Immature natural killer cell (primary cell): ENCODE data around the gene NIN. TPM values are rescaled to one million over a fixed set of nuclear protein-coding genes. Genes with fewer than 3 reads are reported as not detected.

ENCODE experiments used
- DNase-seq, 3 donors: peaks; one replicate each; pipeline ENCODE4 v3.0.0; 2022; ENCODE audit warnings: mixed read lengths in 1 of 3
- H3K27ac Mint-ChIP-seq, 6 donors: one replicate each; pipeline ENCODE4 v1.8.0; 2020; ENCODE audit warnings: mixed read lengths in 6 of 6, mild to moderate bottlenecking in 5 of 6, inconsistent platforms in 4 of 6, moderate library complexity in 3 of 6
- H3K27me3 Mint-ChIP-seq, 3 donors: one replicate each; pipeline ENCODE4 v1.8.0; 2020 to 2021; ENCODE audit warnings: low read depth in 3 of 3, mild to moderate bottlenecking in 3 of 3, mixed read lengths in 3 of 3, moderate library complexity in 3 of 3, inconsistent platforms in 1 of 3
- H3K36me3 Mint-ChIP-seq, 3 donors: one replicate each; pipeline ENCODE4 v1.8.0; 2020; ENCODE audit warnings: mixed read lengths in 3 of 3, inconsistent platforms in 2 of 3, mild to moderate bottlenecking in 2 of 3
- H3K4me1 Mint-ChIP-seq, 2 donors: one replicate each; pipeline ENCODE4 v1.8.0; 2020; ENCODE audit warnings: inconsistent platforms in 2 of 2, mild to moderate bottlenecking in 2 of 2, mixed read lengths in 2 of 2, moderate library complexity in 1 of 2
- H3K4me3 Mint-ChIP-seq, 5 donors: one replicate each; pipeline ENCODE4 v1.8.0; 2020; ENCODE audit warnings: mild to moderate bottlenecking in 5 of 5, mixed read lengths in 5 of 5, inconsistent platforms in 3 of 5, moderate library complexity in 3 of 5
- H3K9me3 Mint-ChIP-seq, 6 donors: one replicate each; pipeline ENCODE4 v1.8.0; 2020; ENCODE audit warnings: mild to moderate bottlenecking in 6 of 6, mixed read lengths in 6 of 6, inconsistent platforms in 4 of 6, moderate library complexity in 3 of 6
- polyA plus RNA-seq, 3 donors: library from polyadenylated mRNA; unstranded; fragments of 300-500 nt; fragmentation: Illumina TruSeq; gene quantifications; one replicate each; pipeline ENCODE4 v1.2.3, GENCODE V29; 2021

NIN gene
- polyA plus RNA-seq, 3 donors from 2014 or later: 8.4 to 43.3 (median 9.7) TPM

GRCh38 chr14:50832935-50833630, 2.1 kb upstream of the NIN start:
- H3K27ac Mint-ChIP-seq: peak overlapping the region in 1 of 6 donors; percentile 94
- H3K36me3 Mint-ChIP-seq: no peaks in the 10 kb centered on the region
- no peaks in the 10 kb centered on the region for H3K9me3 Mint-ChIP-seq
- H3K27me3 Mint-ChIP-seq: peaks cover 0 to 11% (median 3%) of the 10 kb centered on the region in 3 donors
- peak overlapping the region in 2 of 5 donors; percentile 18 to 92 for H3K4me3 Mint-ChIP-seq
- peaks cover 34 to 44% of the 10 kb centered on the region in 2 donors for H3K4me1 Mint-ChIP-seq
- no peak for DNase-seq

GRCh38 chr14:50831726-50832168, 785 bp upstream of the NIN start:
- Mint-ChIP-seq H3K27me3 (peaks cover 0 to 11% (median 0%) of the 10 kb centered on the region in 3 donors), H3K9me3 (no peaks in the 10 kb centered on the region), H3K36me3 (no peaks in the 10 kb centered on the region), H3K4me1 (peaks cover 36 to 52% of the 10 kb centered on the region in 2 donors), H3K27ac (peak overlapping the region; percentile 87 to 96 (median 94)), H3K4me3 (peak overlapping the region; percentile 92 to 98 (median 97))
- DNase-seq: no peak

- peaks cover 37 to 56% of the 10 kb centered on the region in 2 donors for H3K4me1 Mint-ChIP-seq
- H3K27ac Mint-ChIP-seq: peak overlapping the region; percentile 86 to 95 (median 90)
- H3K4me3 Mint-ChIP-seq: peak overlapping the region; percentile 84 to 97 (median 91)
- peak; percentile 57 to 67 (median 63) for DNase-seq
- H3K27me3 Mint-ChIP-seq: peaks cover 0 to 11% (median 0%) of the 10 kb centered on the region in 3 donors
- H3K9me3 Mint-ChIP-seq: no peaks in the 10 kb centered on the region
- H3K36me3 Mint-ChIP-seq: no peaks in the 10 kb centered on the region
Observed at GRCh38 chr14:50830044-50830931, 674 bp downstream of the NIN start.

- H3K27me3 Mint-ChIP-seq: peaks cover 0 to 11% (median 0%) of the 10 kb centered on the region in 3 donors
- peaks cover 37 to 59% of the 10 kb centered on the region in 2 donors for H3K4me1 Mint-ChIP-seq
- DNase-seq: no peak
- peak overlapping the region; percentile 86 to 95 (median 90) for H3K27ac Mint-ChIP-seq
- H3K4me3 Mint-ChIP-seq: peak overlapping the region; percentile 84 to 97 (median 91)
- no peaks in the 10 kb centered on the region for H3K36me3 Mint-ChIP-seq
- H3K9me3 Mint-ChIP-seq: no peaks in the 10 kb centered on the region
Observed at GRCh38 chr14:50829489-50830043, 1.4 kb downstream of the NIN start.

GRCh38 chr14:50828721-50829488, 2.1 kb downstream of the NIN start:
- H3K9me3 Mint-ChIP-seq: no peaks in the 10 kb centered on the region

GRCh38 chr14:50826681-50827080, 4.3 kb downstream of the NIN start:
- Mint-ChIP-seq H3K4me3 (no peak overlapping the region), H3K4me1 (peaks cover 61 to 76% of the 10 kb centered on the region in 2 donors), H3K27me3 (peaks cover 0 to 9% (median 0%) of the 10 kb centered on the region in 3 donors), H3K36me3 (no peaks in the 10 kb centered on the region), H3K27ac (no peak overlapping the region), H3K9me3 (no peaks in the 10 kb centered on the region)
- no peak for DNase-seq

More at GRCh38 chr14:50828721-50829488, 2.1 kb downstream of the NIN start:
- H3K27me3 Mint-ChIP-seq: peaks cover 0 to 11% (median 0%) of the 10 kb centered on the region in 3 donors
- H3K27ac Mint-ChIP-seq: peak overlapping the region in 4 of 6 donors; percentile 46 to 95 (median 76)
- peak overlapping the region; percentile 65 to 97 (median 91) for H3K4me3 Mint-ChIP-seq
- H3K36me3 Mint-ChIP-seq: no peaks in the 10 kb centered on the region
- DNase-seq: no peak
- peaks cover 44 to 66% of the 10 kb centered on the region in 2 donors for H3K4me1 Mint-ChIP-seq

- Mint-ChIP-seq H3K4me1 (peaks cover 69 to 86% of the 10 kb centered on the region in 2 donors), H3K27me3 (peaks cover 0 to 6% (median 0%) of the 10 kb centered on the region in 3 donors), H3K9me3 (no peaks in the 10 kb centered on the region), H3K4me3 (no peak overlapping the region), H3K36me3 (no peaks in the 10 kb centered on the region), H3K27ac (peak overlapping the region in 1 of 6 donors; percentile 83)
- no peak for DNase-seq
Observed at GRCh38 chr14:50825307-50825706, 5.7 kb downstream of the NIN start.

- H3K4me3 Mint-ChIP-seq: peak overlapping the region; percentile 62 to 91 (median 69)
- DNase-seq: peak; percentile 12 to 21 (median 16)
- no peaks in the 10 kb centered on the region for H3K9me3 Mint-ChIP-seq
- H3K27me3 Mint-ChIP-seq: peaks cover 0 to 3% (median 0%) of the 10 kb centered on the region in 3 donors
- H3K4me1 Mint-ChIP-seq: peaks cover 72 to 87% of the 10 kb centered on the region in 2 donors
- no peaks in the 10 kb centered on the region for H3K36me3 Mint-ChIP-seq
- peak overlapping the region; percentile 83 to 97 (median 92) for H3K27ac Mint-ChIP-seq
Observed at GRCh38 chr14:50823762-50824636, 7.0 kb downstream of the NIN start.

GRCh38 chr14:50823051-50823761, 7.8 kb downstream of the NIN start:
- H3K27ac Mint-ChIP-seq: peak overlapping the region; percentile 83 to 97 (median 92)

GRCh38 chr14:50822501-50823042, 8.4 kb downstream of the NIN start:
- Mint-ChIP-seq H3K27ac (peak overlapping the region; percentile 83 to 97 (median 92)), H3K27me3 (peaks cover 0 to 3% (median 0%) of the 10 kb centered on the region in 3 donors), H3K4me3 (peak overlapping the region; percentile 69 to 91 (median 83)), H3K9me3 (no peaks in the 10 kb centered on the region), H3K36me3 (peaks cover 0 to 4% (median 3%) of the 10 kb centered on the region in 3 donors), H3K4me1 (peaks cover 68 to 85% of the 10 kb centered on the region in 2 donors)
- DNase-seq: no peak

More at GRCh38 chr14:50823051-50823761, 7.8 kb downstream of the NIN start:
- Mint-ChIP-seq H3K9me3 (no peaks in the 10 kb centered on the region), H3K36me3 (peaks cover 0 to 3% (median 3%) of the 10 kb centered on the region in 3 donors), H3K4me3 (peak overlapping the region; percentile 62 to 91 (median 69)), H3K4me1 (peaks cover 69 to 87% of the 10 kb centered on the region in 2 donors), H3K27me3 (peaks cover 0 to 3% (median 0%) of the 10 kb centered on the region in 3 donors)
- no peak for DNase-seq
